Naive B cell (primary cell): ENCODE measurements around the gene DNAJC28. TPM values are rescaled to one million over a fixed set of nuclear protein-coding genes. Genes with fewer than 3 reads are reported as not detected.

Source experiments
- ATAC-seq, 2 donors: fragments of 150-1000 bp; cut with Tn5 transposase; 2 replicates each; pipeline ENCODE4 v1.10.0; 2021; ENCODE audit warnings: low read depth in 2 of 2, mild to moderate bottlenecking in 2 of 2, moderate library complexity in 2 of 2
- DNase-seq: peaks from one replicate; pipeline ENCODE4 v3.0.0; 2022
- H3K27ac Mint-ChIP-seq, 6 donors: one replicate each; pipeline ENCODE4 v1.8.0; 2020 to 2022; ENCODE audit warnings: mild to moderate bottlenecking in 6 of 6, mixed read lengths in 6 of 6, moderate library complexity in 5 of 6, inconsistent platforms in 2 of 6
- H3K27me3 Mint-ChIP-seq, 3 donors: one replicate each; pipeline ENCODE4 v1.8.0; 2021 to 2022; ENCODE audit warnings: mixed read lengths in 3 of 3, mild to moderate bottlenecking in 1 of 3
- H3K36me3 Mint-ChIP-seq, 2 donors: one replicate each; pipeline ENCODE4 v1.8.0; 2020 to 2022; ENCODE audit warnings: mixed read lengths in 2 of 2, inconsistent platforms in 1 of 2, mild to moderate bottlenecking in 1 of 2
- H3K4me1 Mint-ChIP-seq, 3 donors: one replicate each; pipeline ENCODE4 v1.8.0; 2020 to 2022; ENCODE audit warnings: mixed read lengths in 3 of 3, inconsistent platforms in 1 of 3, mild to moderate bottlenecking in 1 of 3, moderate library complexity in 1 of 3
- H3K4me3 Mint-ChIP-seq, 8 donors: one replicate each; pipeline ENCODE4 v1.8.0; 2020 to 2022; ENCODE audit warnings: mild to moderate bottlenecking in 8 of 8, mixed read lengths in 8 of 8, moderate library complexity in 8 of 8, inconsistent platforms in 2 of 8
- H3K9me3 Mint-ChIP-seq, 7 donors: one replicate each; pipeline ENCODE4 v1.8.0; 2020 to 2022; ENCODE audit warnings: mixed read lengths in 7 of 7, mild to moderate bottlenecking in 5 of 7, inconsistent platforms in 2 of 7, moderate library complexity in 1 of 7
- polyA plus RNA-seq, 6 donors: library from polyadenylated mRNA; unstranded; fragments of 300-500 nt; fragmentation: Illumina TruSeq; gene quantifications; one replicate each; pipeline ENCODE4 v1.2.3, GENCODE V29; 2021; ENCODE audit warnings: low read depth in 6 of 6

Gene DNAJC28
- polyA plus RNA-seq, 6 donors from 2014 or later: 0.38 to 1.6 (median 0.93) TPM; not detected in 1

- peak overlapping the region in 5 of 6 donors; percentile 21 to 86 (median 76) for H3K27ac Mint-ChIP-seq
Observed at GRCh38 chr21:33444499-33444898, 47.0 kb downstream of the DNAJC28 start.

GRCh38 chr21:33443194-33443593 lies 48.3 kb downstream of the DNAJC28 start:
- Mint-ChIP-seq H3K27ac (peak overlapping the region; percentile 15 to 97 (median 88)), H3K4me3 (peak overlapping the region in 4 of 8 donors; percentile 7 to 39 (median 20)), H3K4me1 (peaks cover 34 to 59% (median 55%) of the 10 kb centered on the region in 3 donors), H3K36me3 (peaks cover 4 to 6% of the 10 kb centered on the region in 2 donors), H3K27me3 (no peaks in the 10 kb centered on the region), H3K9me3 (no peaks in the 10 kb centered on the region)
- no peak for DNase-seq
- ATAC-seq: no peak

More at GRCh38 chr21:33444499-33444898, 47.0 kb downstream of the DNAJC28 start:
- DNase-seq: no peak
- H3K9me3 Mint-ChIP-seq: no peaks in the 10 kb centered on the region
- peaks cover 29 to 54% (median 49%) of the 10 kb centered on the region in 3 donors for H3K4me1 Mint-ChIP-seq
- no peaks in the 10 kb centered on the region for H3K27me3 Mint-ChIP-seq
- ATAC-seq: no peak
- peak overlapping the region in 2 of 8 donors; percentile 10 to 57 for H3K4me3 Mint-ChIP-seq
- no peaks in the 10 kb centered on the region for H3K36me3 Mint-ChIP-seq

GRCh38 chr21:33441489-33442477 lies 49.7 kb downstream of the DNAJC28 start:
- Mint-ChIP-seq H3K4me3 (peak overlapping the region; percentile 35 to 85 (median 65)), H3K27me3 (no peaks in the 10 kb centered on the region), H3K36me3 (peaks cover 4 to 6% of the 10 kb centered on the region in 2 donors), H3K4me1 (peaks cover 38 to 74% (median 69%) of the 10 kb centered on the region in 3 donors), H3K27ac (peak overlapping the region; percentile 75 to 97 (median 94)), H3K9me3 (no peaks in the 10 kb centered on the region)
- DNase-seq: peak; percentile 61
- ATAC-seq: peak; percentile 71 to 76

Other genes with a start within 250 kb of the DNAJC28 start
- 10 to 100 TPM; 56.9 to 83.1 (median 71.0) TPM for gene IL10RB, start 225.3 kb downstream of the DNAJC28 start, polyA plus RNA-seq
- 100 to 1,000 TPM in 5 of 6 donors, 10 to 100 TPM in 1; 99.7 to 142 (median 126) TPM for gene IFNAR1, start 166.7 kb downstream of the DNAJC28 start, polyA plus RNA-seq
- 100 to 1,000 TPM; 120 to 177 (median 144) TPM for gene IFNGR2, start 88.3 kb downstream of the DNAJC28 start, polyA plus RNA-seq
- 10 to 100 TPM; 35.5 to 46.2 (median 40.6) TPM for gene TMEM50B, start 11.7 kb downstream of the DNAJC28 start, polyA plus RNA-seq
- 10 to 100 TPM; 24.8 to 38.4 (median 32.2) TPM for gene GART, start 50.4 kb upstream of the DNAJC28 start, polyA plus RNA-seq
- 100 to 1,000 TPM; 411 to 679 (median 522) TPM for gene SON, start 51.3 kb upstream of the DNAJC28 start, polyA plus RNA-seq
- gene DONSON, start 97.0 kb upstream of the DNAJC28 start, polyA plus RNA-seq: 1 to 10 TPM in 5 of 6 donors, not detected in 1; 1.2 to 2.4 (median 2.1) TPM
- gene CRYZL1, start 150.0 kb upstream of the DNAJC28 start, polyA plus RNA-seq: 10 to 100 TPM; 28.5 to 44.4 (median 34.9) TPM
- 1 to 10 TPM in 2 of 6 donors, under 1 TPM in 3, not detected in 1; 0.12 to 1.4 (median 0.60) TPM for gene ITSN1, start 150.8 kb upstream of the DNAJC28 start, polyA plus RNA-seq